ENCODE results near the gene RPL29.

Gene RPL29

GRCh38 chr3:52028572-52028971 is 32.9 kb upstream of the RPL29 start:
- no peak for DNase-seq (ENCODE audit: low read depth, low spot score)
- no peak overlapping the region for H3K27ac ChIP-seq

DNA sequence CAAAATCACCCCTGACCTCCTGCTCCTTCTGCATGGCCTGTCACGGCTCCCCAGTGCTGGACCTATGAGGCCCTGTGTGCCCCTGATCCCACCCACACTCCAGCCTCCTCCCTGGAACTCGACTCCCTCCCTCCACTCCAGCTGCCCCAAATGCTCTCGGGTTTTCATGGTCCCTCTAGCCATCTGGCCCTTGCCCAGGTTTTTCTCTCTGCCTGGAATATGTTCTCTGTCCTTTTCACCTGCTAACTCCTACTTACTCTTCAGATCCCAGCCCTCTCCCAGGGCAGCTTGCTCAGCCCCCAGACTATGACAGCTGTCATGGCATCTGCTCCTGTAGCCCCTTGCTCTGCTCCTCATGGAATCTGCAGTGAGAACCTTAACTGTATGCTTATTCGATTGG is 30.3 kb upstream of the RPL29 start:
- H3K27ac ChIP-seq, result no peak overlapping the region
- no peak for DNase-seq (ENCODE audit: low read depth, low spot score)

DNA sequence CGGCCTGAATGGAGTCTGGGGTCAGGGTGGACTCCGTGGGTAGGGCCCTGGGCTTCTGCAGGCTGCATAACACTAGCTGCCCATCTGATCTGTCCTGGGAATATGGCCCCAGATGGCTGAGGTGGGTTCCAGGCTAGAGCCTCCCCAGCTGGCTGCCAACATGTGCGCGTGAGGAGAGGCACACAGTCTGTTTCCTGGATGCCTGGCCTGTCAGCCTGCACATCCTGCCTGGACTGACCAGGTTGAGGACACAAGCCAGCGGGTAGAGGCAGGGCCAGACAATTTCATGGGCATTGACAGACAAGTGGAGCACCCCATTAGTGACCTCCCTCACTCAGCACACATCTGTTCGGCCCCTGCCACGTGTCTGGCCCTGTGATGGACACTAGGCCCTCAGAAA is 29.8 kb upstream of the RPL29 start:
- no peak overlapping the region for H3K27ac ChIP-seq
- no peak for DNase-seq (ENCODE audit: low read depth, low spot score)

- no peak for DNase-seq (ENCODE audit: low read depth, low spot score)
- no peak overlapping the region for H3K27ac ChIP-seq
Measured at GRCh38 chr3:52024765-52025452, 29.2 kb upstream of the RPL29 start.

DNA sequence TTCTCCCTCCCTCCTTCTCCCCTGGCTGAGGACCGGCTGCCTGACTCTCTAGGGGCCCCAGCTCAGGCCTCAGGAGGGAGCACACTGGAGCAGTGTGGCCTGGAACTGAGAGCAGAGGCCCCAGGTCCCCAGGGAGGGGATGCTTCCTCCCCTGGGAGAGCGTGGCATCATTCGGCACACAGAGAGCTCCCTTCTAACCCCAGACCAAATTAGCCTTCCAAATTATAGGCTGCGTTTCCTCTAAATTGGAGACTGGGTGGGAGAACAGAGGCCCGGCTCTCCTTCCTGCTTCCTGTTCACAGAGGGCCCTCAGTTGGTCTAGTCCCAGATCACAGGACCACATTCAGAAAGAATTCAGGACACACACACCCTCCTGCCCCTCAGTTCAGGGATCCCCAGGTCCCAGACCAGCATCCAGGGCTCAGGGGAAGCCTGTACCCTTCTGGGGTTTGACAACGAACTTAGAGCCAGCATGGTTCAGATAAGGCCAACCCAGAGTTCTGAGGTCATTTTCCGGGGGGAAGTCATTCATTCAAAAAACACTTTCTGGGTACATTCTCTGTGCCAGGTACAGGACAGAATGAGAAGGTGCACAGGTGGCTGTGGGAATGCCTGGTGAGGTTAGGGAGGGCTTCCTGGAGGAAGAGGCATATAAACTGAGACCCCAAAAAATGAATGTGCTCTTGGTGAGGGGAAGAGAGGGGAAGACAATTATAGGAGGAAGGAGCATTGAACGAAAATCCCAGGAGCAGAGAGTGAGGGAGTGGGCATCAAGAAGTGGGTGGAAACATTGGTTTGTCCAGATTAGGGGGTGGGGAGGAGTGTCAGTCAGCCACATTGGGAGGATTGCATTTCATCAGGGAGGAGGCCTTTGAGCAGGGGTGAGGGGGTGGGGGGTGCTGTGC is 28.4 kb upstream of the RPL29 start:
- no peak for DNase-seq (ENCODE audit: low read depth, low spot score)
- H3K27ac ChIP-seq, result no peak overlapping the region

DNA sequence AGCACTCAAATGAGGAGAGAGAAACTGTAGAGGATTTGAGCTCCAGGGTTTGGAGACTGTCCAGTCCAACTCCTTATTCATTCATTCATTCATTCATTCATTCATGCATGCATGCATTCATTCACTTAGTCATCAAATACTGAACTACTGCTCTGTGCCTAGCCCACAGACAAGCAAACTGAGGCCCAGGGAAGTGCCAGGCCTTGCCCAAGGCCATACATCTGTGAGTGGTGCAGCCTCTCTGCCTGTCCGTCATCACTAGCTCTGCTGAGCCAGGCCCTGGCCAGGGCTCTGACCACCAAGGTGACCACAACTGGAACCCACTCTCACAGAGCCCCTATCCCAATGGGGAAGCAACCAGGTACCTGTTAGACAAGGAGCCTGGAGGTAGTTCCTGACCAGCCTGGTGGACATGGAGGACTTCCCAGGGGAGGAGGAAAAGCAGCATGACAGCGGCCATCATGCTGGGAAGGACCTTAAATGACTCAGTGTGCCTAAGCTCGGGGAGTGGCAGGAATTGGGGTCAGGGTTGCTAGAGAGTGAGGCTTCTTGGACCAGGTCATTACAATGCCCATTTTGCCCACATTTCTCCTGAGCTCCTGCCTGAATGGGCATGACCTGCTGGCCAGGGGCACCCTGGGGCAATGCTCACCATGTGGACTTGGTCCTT is 27.5 kb upstream of the RPL29 start:
- no peak for DNase-seq (ENCODE audit: low read depth, low spot score)
- no peak overlapping the region for H3K27ac ChIP-seq

DNA sequence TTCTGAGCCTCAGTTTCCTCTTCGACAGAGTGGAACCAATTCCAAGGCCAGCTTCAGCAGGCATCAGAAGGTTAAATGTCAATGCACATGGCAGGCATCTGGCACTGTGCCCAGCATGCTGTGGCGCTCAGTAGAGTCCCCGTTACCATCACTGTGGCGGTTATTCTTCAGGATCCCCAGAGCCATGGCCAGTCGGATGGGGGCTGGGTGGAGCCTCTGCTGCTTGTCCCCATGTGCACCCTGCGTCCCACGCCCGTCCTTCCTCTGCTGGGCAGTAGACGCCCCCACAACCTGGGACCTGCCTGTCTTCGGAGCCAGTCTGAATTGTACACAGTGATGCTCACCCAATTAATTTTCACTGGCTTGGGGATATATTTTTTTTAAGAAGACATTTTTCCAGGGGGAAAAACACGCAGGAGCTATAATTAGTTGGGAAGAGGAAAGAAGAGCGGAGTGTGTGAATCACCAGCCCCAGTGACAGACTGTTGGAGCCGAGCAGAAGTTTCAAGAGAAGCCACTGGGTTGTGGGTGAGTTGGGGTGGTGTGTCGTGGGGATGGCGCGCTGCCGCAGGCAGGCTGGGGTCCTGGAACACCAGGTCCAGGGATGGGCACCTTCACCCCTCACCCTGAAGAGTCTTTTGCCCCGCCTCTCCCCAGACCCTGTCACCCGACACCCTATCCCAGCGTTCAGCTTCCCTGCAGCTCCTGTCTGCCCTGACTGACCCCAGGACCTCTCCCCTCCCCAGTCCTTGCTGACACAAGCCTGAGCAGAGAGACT is 26.8 kb upstream of the RPL29 start:
- H3K27ac ChIP-seq, result no peak overlapping the region
- DNase-seq (ENCODE audit: low read depth, low spot score), result no peak

DNA sequence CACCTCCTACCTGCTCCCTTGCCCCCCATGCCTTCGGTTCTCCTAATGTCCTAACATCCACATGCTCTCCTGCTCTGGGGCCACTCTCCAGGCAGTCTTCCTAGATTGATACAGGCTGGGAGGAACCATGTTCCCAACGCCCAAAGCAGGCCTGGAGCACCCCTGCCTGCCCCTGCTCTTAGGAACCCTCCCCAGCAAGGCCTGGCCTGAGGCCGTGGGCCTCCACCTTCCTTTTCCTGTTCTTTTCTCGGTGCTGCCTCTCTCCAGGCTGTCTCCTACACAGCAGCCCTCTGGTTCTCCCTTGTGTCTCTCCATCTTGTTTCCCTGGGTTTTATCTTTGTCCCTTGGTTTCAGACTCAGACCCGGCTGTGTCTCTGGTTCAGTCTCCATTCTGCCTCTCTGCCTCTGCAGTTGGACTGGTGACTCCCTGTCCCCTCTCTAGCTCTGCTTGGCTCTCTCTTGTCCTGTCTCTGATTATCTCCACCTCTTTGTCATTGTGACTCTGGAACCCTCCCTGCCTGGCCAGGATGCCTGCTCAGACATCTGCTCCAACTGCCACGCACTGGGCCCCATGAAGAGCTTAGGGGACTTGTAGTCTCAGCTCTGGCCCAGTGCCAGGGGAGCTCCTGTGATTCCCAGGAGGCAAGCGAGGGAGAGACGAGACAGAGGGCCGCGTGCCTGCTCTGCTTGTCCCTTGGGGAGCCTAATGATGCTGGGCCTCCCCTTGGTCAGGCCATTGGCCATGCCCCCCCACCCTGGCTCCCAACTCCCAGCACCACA is 26.0 kb upstream of the RPL29 start:
- H3K27ac ChIP-seq, result no peak overlapping the region
- DNase-seq (ENCODE audit: low read depth, low spot score), result no peak

DNA sequence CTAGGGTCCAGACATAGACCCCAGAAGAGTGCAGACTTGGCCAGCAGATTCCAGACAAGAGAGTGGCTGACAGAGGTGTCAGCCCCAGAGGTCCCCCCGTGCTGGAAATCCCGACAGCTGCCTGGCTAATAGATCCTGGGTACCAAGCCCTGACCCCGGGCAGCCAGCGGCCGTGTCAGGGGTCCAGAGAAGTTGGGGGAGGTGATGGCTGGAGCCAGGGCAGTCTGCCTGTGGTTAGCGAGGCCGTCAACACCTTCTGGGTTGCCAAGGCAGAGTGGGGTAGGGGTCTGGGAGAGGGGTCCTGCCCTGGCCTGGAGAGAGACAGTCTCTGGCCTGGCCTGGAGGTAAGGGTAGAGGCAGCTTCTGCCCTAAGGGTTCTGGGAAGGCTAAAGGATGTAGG is 25.1 kb upstream of the RPL29 start:
- no peak overlapping the region for H3K27ac ChIP-seq
- no peak for DNase-seq (ENCODE audit: low read depth, low spot score)

GRCh38 chr3:52019352-52020080 is 23.8 kb upstream of the RPL29 start:
- DNase-seq (ENCODE audit: low read depth, low spot score), result no peak
- no peak overlapping the region for H3K27ac ChIP-seq

DNA sequence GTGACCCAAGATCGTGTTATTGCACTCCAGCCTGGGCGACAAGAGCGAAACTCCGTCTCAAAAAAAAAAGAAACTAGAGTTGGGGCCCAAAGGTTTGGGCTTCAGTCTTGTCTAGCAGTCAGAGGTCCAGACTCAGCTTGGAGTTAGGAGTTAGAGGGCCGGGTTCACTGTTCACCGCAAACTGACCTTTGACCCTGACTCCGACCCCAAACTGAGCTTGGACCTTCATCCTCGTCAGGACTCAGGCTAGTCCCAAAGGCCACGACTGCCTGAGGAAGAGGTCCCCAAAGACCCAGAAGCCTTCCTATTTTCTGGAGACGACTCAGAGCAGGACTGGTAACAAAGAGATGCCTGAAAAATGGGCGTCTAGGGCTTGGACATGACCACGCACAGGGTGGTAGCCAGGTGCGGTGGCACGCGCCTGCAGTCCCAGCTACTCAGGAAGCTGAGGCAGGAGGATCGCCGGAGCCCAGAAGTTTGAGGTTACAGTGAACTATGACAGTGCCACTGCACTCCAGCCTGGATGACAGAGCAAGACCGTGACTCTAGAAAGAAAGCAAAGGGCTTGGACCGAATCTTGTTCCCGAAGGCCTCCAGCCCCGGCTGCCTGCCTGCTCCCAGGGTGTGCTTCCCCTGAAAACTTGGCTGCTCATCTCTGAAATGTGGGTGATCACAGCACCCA is 22.8 kb upstream of the RPL29 start:
- no peak for DNase-seq (ENCODE audit: low read depth, low spot score)
- no peak overlapping the region for H3K27ac ChIP-seq

- no peak overlapping the region for H3K27ac ChIP-seq
- DNase-seq (ENCODE audit: low read depth, low spot score), result no peak
Measured at GRCh38 chr3:52017586-52017985, 21.9 kb upstream of the RPL29 start.

DNA sequence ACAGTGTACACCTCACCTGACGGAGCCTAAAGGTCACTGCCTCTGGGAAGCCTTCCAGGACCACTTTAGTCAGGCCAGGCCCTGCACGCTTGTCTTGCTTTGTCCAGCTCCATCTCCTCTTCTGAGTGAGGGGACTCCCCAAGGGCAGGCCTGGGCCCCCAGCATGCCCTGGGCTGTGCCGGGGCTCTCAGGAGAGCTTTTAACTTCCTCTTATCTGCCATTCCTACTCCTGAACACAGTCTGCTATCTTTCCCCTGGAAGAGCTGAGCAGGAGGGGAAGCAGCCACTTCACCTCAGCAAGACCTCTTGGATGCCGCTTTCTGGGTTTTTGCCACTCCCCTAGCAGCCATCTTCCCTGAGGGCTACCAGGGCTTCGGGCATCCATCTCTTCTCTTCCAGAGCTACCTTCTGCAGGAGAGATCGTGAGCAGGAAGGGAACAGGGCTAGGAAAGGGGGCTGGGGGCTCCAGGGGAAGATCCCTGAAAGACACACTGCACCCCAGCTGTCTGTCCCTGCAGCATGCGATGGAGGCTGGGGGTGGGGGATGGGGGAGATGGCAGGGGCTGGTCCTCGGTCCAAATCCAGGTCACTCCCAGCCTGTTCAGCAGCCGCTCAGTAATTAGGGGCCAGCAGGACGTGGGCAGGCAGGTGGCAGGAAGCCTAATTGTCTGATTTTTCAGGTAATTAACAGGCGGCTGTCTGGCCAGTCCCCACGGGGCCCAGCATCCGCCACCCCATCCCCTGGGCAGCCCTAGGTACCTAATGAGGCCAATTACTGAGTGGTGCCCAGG is 19.9 kb upstream of the RPL29 start:
- DNase-seq (ENCODE audit: low read depth, low spot score), result no peak
- H3K27ac ChIP-seq, result no peak overlapping the region

DNA sequence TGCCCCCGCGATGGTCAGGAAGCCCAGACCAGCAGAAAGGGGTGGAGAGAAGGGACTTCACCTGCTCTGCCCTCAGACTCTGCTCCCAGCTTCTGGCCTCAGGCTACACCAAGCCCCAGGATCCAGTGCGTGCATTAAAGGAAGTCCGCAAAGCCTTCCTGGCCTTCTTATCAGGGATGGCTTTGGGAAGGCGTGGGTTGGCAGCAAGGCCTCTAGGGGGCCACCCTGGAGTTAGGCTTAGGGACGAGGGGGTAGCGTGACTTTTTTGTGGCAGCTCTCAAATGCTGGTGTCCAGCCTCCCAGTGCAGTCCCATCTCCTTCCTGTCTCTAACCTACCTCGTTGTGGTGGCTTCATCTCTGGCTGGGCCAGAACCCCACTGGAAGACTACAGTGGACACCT is 18.9 kb upstream of the RPL29 start:
- no peak for DNase-seq (ENCODE audit: low read depth, low spot score)
- no peak overlapping the region for H3K27ac ChIP-seq

DNA sequence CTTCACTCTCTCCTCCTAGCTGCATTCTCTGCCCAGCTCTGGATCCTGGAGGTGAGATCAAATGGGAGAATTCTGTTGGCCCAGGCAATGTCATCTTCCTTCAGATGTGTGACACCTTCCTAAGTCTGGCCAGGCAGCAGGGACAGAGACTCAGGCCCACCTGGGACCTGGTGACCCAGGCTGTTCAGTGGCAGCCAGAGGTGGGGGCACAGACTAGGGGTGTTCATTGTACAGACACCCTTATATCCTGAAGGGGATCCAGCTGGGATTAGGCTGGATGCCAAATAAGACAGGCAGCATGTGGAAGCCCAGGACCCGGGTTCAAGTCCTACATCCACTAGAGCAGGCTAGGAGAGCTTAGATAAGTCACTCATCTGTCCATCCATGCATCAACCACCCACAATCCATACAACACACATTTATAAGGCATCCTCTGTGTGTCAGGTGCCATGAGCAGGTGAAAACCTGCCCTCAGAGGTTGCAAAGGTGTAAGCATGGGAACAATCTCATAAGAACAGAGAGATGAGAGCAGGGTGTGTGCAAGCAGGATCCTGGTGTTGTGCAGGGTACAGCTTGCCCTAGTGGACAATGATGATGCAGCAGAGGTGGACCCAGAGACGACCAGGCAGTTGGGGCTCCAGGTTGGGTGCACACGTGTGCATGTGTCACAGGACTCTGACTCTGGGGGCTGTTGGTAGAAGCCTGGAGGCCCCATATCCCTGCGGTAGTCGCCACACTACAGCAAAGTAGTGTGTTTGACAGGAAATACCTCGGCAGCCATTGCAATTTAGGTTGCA is 18.3 kb upstream of the RPL29 start:
- DNase-seq (ENCODE audit: low read depth, low spot score), result no peak
- H3K27ac ChIP-seq, result no peak overlapping the region

DNA sequence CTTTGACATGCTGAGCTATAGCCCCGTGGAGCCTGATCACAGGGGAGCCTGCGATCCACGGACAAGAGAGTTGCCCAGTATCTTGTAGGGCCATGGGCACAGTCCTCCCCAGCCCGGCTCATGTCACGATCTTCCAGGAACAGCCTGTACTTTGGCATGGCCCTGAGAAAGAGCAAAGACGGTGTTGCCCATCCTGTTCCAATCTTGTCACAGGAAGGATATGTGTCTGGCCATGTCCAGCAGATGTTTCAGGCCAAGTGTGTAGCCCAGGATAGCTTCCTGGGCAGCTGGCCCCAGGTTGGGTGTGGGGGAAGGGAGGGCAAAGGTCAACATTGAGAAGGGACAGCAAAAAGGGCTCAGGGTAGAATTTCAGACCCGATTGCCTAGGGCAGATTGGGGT is 17.0 kb upstream of the RPL29 start:
- no peak for DNase-seq (ENCODE audit: low read depth, low spot score)
- H3K27ac ChIP-seq, result no peak overlapping the region

DNA sequence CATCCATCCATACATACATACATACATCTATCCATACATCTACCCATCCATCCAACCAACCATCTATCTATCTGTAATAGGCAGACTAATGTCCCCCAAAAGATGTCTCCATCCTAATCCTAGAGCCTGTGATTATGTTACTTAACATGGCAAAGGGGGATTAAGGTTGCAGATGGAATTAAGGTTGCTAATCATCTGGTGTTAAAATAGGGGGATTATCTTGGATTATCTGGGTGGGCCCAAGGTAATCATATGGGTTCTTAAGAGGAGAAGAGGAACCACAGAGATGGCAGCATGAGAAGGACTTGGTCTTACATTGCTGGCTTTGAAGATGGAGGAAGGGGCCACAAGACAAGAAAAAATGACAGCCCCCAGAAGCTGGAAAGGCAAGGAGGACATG is 14.7 kb upstream of the RPL29 start:
- H3K27ac ChIP-seq, result no peak overlapping the region
- DNase-seq (ENCODE audit: low read depth, low spot score), result no peak

Measured in epithelial cell of prostate (primary cell).